T-helper 2 cell treated with Interferon-gamma antibody and Interleukin-4, amounts not matched to agents 5 μg/mL and 100 μg/mL, for 36 hours (primary cell): ENCODE results near the gene KCNMB4.

ENCODE experiments used
- DNase-seq: peaks from one replicate; pipeline ENCODE4 v3.0.0; 2021; ENCODE audit warnings: low spot score
- H3K27ac Mint-ChIP-seq: one replicate; pipeline ENCODE4 v1.8.0; 2021; ENCODE audit warnings: mild to moderate bottlenecking, mixed read lengths
- H3K27me3 Mint-ChIP-seq: one replicate; pipeline ENCODE4 v1.8.0; 2021; ENCODE audit warnings: low read depth, mixed read lengths
- H3K36me3 Mint-ChIP-seq: one replicate; pipeline ENCODE4 v1.8.0; 2021; ENCODE audit warnings: low read depth, mixed read lengths
- H3K4me1 Mint-ChIP-seq: one replicate; pipeline ENCODE4 v1.8.0; 2021; ENCODE audit warnings: low read depth, mixed read lengths
- H3K4me3 Mint-ChIP-seq: one replicate; pipeline ENCODE4 v1.8.0; 2022; ENCODE audit warnings: mild to moderate bottlenecking, moderate library complexity, mixed read lengths
- H3K9me3 Mint-ChIP-seq: one replicate; pipeline ENCODE4 v1.8.0; 2021; ENCODE audit warnings: mixed read lengths

The KCNMB4 gene

GRCh38 chr12:70469221-70469820 is 103.2 kb downstream of the KCNMB4 start:
- H3K4me3 Mint-ChIP-seq, result no peak overlapping the region

GRCh38 chr12:70482764-70483163 is 116.7 kb downstream of the KCNMB4 start:
- no peak overlapping the region for H3K4me3 Mint-ChIP-seq
- H3K9me3 Mint-ChIP-seq, result no peaks in the 10 kb centered on the region
- no peak for DNase-seq
- H3K27me3 Mint-ChIP-seq, result no peaks in the 10 kb centered on the region
- no peak overlapping the region for H3K27ac Mint-ChIP-seq
- H3K36me3 Mint-ChIP-seq, result no peaks in the 10 kb centered on the region
- no peaks in the 10 kb centered on the region for H3K4me1 Mint-ChIP-seq

More at GRCh38 chr12:70469221-70469820, 103.2 kb downstream of the KCNMB4 start:
- Mint-ChIP-seq H3K4me1 (no peaks in the 10 kb centered on the region), H3K27ac (no peak overlapping the region), H3K36me3 (no peaks in the 10 kb centered on the region), H3K9me3 (peaks cover 4% of the 10 kb centered on the region), H3K27me3 (no peaks in the 10 kb centered on the region)
- no peak for DNase-seq
